Measurements from ENCODE around the gene GOLGA8N.
A peak's percentile ranks its signal among the peaks of the same experiment; 100 is the strongest.

DNA sequence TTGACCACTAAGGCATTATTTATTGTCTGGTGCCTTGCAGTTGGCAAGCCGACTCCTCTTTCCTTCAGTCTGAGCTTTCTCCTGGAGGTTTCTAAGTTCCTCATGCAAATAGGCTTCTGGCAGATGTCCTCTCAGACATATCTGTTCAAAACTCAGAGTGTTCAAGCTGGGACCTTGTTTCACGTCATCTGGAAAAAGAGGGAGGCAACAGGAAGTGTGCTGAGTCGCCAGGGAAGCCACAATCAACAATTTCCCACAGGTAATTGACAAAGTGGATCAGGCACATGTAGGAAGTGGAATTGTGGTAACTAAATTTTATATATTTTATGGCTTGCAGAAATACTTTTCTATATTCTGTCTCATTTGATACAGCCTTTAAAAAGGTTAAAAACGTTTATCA, 62.8 kb downstream of the GOLGA8N start:
- TF ChIP-seq GATA3 (IDR thresholded peaks at IDR 0.05; ENCODE audit: low read depth, low read length) (no peak), GATA2 (IDR thresholded peaks at IDR 0.05; ENCODE audit: low read depth, low read length) (0 out of 2 replicates have a peak, but pooled peaks have one; percentile 10)

Measured in SH-SY5Y (cell line).